Inferior parietal cortex (tissue), 1 donor: ENCODE data around the gene CLCF1.

ENCODE experiments used
- DNase-seq: peaks from one replicate; pipeline ENCODE4 v3.0.0-alpha.2; 2016; ENCODE audit errors: extremely low spot score

Gene CLCF1

GRCh38 chr11:67372993-67373647 is at the start of gene CLCF1:
Gene CLCF1 (minus strand): TSS chr11:67373598. CDS start chr11:67373539, 59 bp downstream.
- DNase-seq = no peak

GRCh38 chr11:67422891-67423290 is 49.5 kb upstream of the CLCF1 start:
- no peak for DNase-seq

GRCh38 chr11:67421430-67422031 is 48.1 kb upstream of the CLCF1 start:
- no peak for DNase-seq

GRCh38 chr11:67420646-67421429 is 47.4 kb upstream of the CLCF1 start:
- DNase-seq = peak; percentile 78

GRCh38 chr11:67420147-67420645 is 46.8 kb upstream of the CLCF1 start:
- no peak for DNase-seq

- DNase-seq = no peak
Observed at GRCh38 chr11:67419325-67420049, 46.1 kb upstream of the CLCF1 start.

- no peak for DNase-seq
Observed at GRCh38 chr11:67418476-67419281, 45.3 kb upstream of the CLCF1 start.

- DNase-seq = no peak
Observed at GRCh38 chr11:67417425-67417824, 44.0 kb upstream of the CLCF1 start.

GRCh38 chr11:67416416-67417335 is 43.3 kb upstream of the CLCF1 start:
- DNase-seq = no peak

GRCh38 chr11:67415501-67416304 is 42.3 kb upstream of the CLCF1 start, which contains the start of gene CARNS1:
Gene CARNS1 (plus strand): TSS chr11:67415678. CDS start chr11:67416200, 522 bp downstream.
- DNase-seq = no peak

GRCh38 chr11:67413266-67413849 is 40.0 kb upstream of the CLCF1 start:
- DNase-seq = no peak

GRCh38 chr11:67412495-67413179 is 39.2 kb upstream of the CLCF1 start:
- DNase-seq = no peak

- no peak for DNase-seq
Observed at GRCh38 chr11:67411785-67412152, 38.4 kb upstream of the CLCF1 start.

GRCh38 chr11:67410984-67411784 is 37.8 kb upstream of the CLCF1 start:
- no peak for DNase-seq

GRCh38 chr11:67410369-67410831 is 37.0 kb upstream of the CLCF1 start:
- peak; percentile 79 for DNase-seq

GRCh38 chr11:67409781-67410368 is 36.5 kb upstream of the CLCF1 start:
- no peak for DNase-seq

GRCh38 chr11:67409261-67409666 is 35.9 kb upstream of the CLCF1 start:
- no peak for DNase-seq
